ENCODE data around the gene KLF9.

- TF ChIP-seq CTCF (conservative IDR thresholded peaks at IDR 0.05) (no peak), EZH2 (IDR thresholded peaks at IDR 0.05; ENCODE audit: low read depth) (no peak)
These were observed 50.7 kb downstream of the KLF9 start for GRCh38 chr9:70363760-70364159.
